Aorta (tissue), 5 donors: Measurements from ENCODE around the gene SLC7A8. TPM values are rescaled to one million over a fixed set of nuclear protein-coding genes. Genes with fewer than 3 reads are reported as not detected.
"Not testable (repeated sequence)": the region's sequence is repeated elsewhere in the genome, so short reads cannot be mapped to it uniquely, and the experiment has no call there.

Experiments used
- ATAC-seq: fragments of 200-7000 bp; cut with Tn5 transposase; one replicate; pipeline ENCODE4 v1.9.1; 2022; ENCODE audit warnings: moderate library complexity; ENCODE audit not compliant: low FRiP score
- DNase-seq, 2 donors: peaks; one replicate each; pipeline ENCODE4 v3.0.0-alpha.2; 2020
- H3K27ac ChIP-seq, 2 donors: one replicate each; pipeline ENCODE4 v1.5.1; 2013; ENCODE audit warnings: low read length in 2 of 2, mild to moderate bottlenecking in 2 of 2, moderate library complexity in 2 of 2, control low read depth in 1 of 2, inconsistent platforms in 1 of 2, low read depth in 1 of 2
- H3K27me3 ChIP-seq, 2 donors: one replicate each; pipeline ENCODE4 v1.6.1; 2013; ENCODE audit warnings: control low read depth in 1 of 2, low read length in 1 of 2, mild to moderate bottlenecking in 1 of 2, moderate library complexity in 1 of 2; ENCODE audit not compliant: insufficient read depth in 2 of 2, control insufficient read depth in 1 of 2
- H3K36me3 ChIP-seq, 2 donors: one replicate each; pipeline ENCODE4 v1.6.1; 2013; ENCODE audit warnings: control low read depth in 1 of 2, low read length in 1 of 2, mild to moderate bottlenecking in 1 of 2; ENCODE audit not compliant: insufficient read depth in 2 of 2, control insufficient read depth in 1 of 2
- H3K4me1 ChIP-seq, 2 donors: one replicate each; pipeline ENCODE4 v1.6.1; 2013; ENCODE audit warnings: low read length in 2 of 2, control low read depth in 1 of 2, mild to moderate bottlenecking in 1 of 2, moderate library complexity in 1 of 2; ENCODE audit not compliant: insufficient read depth in 2 of 2, control insufficient read depth in 1 of 2
- H3K4me3 ChIP-seq, 2 donors: one replicate each; pipeline ENCODE4 v1.5.1; 2013; ENCODE audit warnings: low read length in 2 of 2, control low read depth in 1 of 2, mild to moderate bottlenecking in 1 of 2
- H3K9me3 ChIP-seq: one replicate; pipeline ENCODE4 v1.6.1; 2013; ENCODE audit warnings: mild to moderate bottlenecking, low read length; ENCODE audit not compliant: control insufficient read depth
- whole genome bisulfite sequencing, 2 donors: extraction: QIAGEN DNeasy Blood & Tissue Kit; methylation state at CpG; one replicate each; pipeline ENCODE4 v1.1.7; 2013; 5-methylcytosine and 5-hydroxymethylcytosine counted together
- intact Hi-C, 2 donors: fragments of 100-400 bp; cut with DNase I; formaldehyde crosslinking; loops; one replicate each; pipeline versions ENCODE4 v1.14.2 to v1.15.0; 2022
- long read RNA-seq, 2 donors: library from polyadenylated mRNA; unstranded; transcript quantifications; one replicate each; pipeline ENCODE4 v2.0.0, GENCODE V29; 2020 to 2021
- polyA plus RNA-seq, 2 donors: library from polyadenylated mRNA; stranded (reverse); fragments of 200-250 nt; gene quantifications; one replicate each; pipeline ENCODE4 v1.2.3, GENCODE V29; 2013
- total RNA-seq, 2 donors: library from RNA; stranded (reverse); fragmentation: NEBNext Ultra II Directional; extraction: Animal tissue kit (Norgen Biotek cat#: 25700); gene quantifications; one replicate each; pipeline ENCODE4 v1.2.1, GENCODE V29; 2021
- donor health status: healthy with polysubstance abuse.
- donor health status: Bipolar disorder and iron deficiency.
- donor health status: DM: no; HTN: no; CAD: no.
- donor health status: DM: no; HTN: no; CAD: no.
- donor health status: DM: yes; HTN: yes; CAD: no.

SLC7A8 gene
- total RNA-seq (10 to 100 TPM; 20.0 to 31.4 TPM), polyA plus RNA-seq (10 to 100 TPM in 1 of 2 donors, 1 to 10 TPM in 1; 8.9 to 11.0 TPM)
- long read RNA-seq, donor 1, partial matches to known transcripts, result 0 of 5 reads
- long read RNA-seq, donor 1, other reads (novel, unspliced or antisense), result 4 of 5 reads
- long read RNA-seq, donor 2, partial matches to known transcripts, result 0 of 4 reads
- long read RNA-seq, donor 2, other reads (novel, unspliced or antisense), result 4 of 4 reads

GRCh38 chr14:23183479-23183878 is at the start of gene SLC7A8:
Gene SLC7A8, minus strand, starts transcription at chr14:23183660. Its CDS starts 746 bp downstream, at chr14:23182914.
- peaks cover 0 to 3% of the 10 kb centered on the region in 2 donors for H3K4me1 ChIP-seq
- WGBS, 2 donors, result 0 to 1% methylated on average over 17 of the region's 17 CpGs
- peak within 1 kb of the TSS; percentile 14 to 90 for H3K27ac ChIP-seq
- intact Hi-C loops, result loop anchor here (1.0 to 5.0 kb wide), 3 partner anchors 29 to 62 kb away; no protein-coding TSS in a partner anchor
- H3K27me3 ChIP-seq, result no peaks in the 10 kb centered on the region
- H3K9me3 ChIP-seq, result no peaks in the 10 kb centered on the region
- peak; percentile 67 to 84 for DNase-seq
- H3K4me3 ChIP-seq, result peak within 1 kb of the TSS; percentile 94 to 96
- no peaks in the 10 kb centered on the region for H3K36me3 ChIP-seq
- ATAC-seq, result peak; percentile 85

GRCh38 chr14:23232241-23232808 is 48.9 kb upstream of the SLC7A8 start:
- H3K9me3 ChIP-seq, intact Hi-C loops, H3K36me3 ChIP-seq, H3K4me1 ChIP-seq, H3K27me3 ChIP-seq, H3K4me3 ChIP-seq, H3K27ac ChIP-seq, DNase-seq, ATAC-seq: not testable (repeated sequence)
- WGBS, 2 donors, result 93 to 95% methylated on average over 20 to 38 of the region's 38 CpGs

GRCh38 chr14:23228812-23229211 is 45.4 kb upstream of the SLC7A8 start:
- no peaks in the 10 kb centered on the region for H3K4me1 ChIP-seq
- H3K27me3 ChIP-seq, result no peaks in the 10 kb centered on the region
- no peaks in the 10 kb centered on the region for H3K9me3 ChIP-seq
- ATAC-seq, result no peak
- H3K36me3 ChIP-seq, result no peaks in the 10 kb centered on the region
- no peak overlapping the region for H3K4me3 ChIP-seq
- no peak for DNase-seq
- intact Hi-C loops, result no loop called here
- 77 to 79% methylated on average over 1 of the region's 1 CpG for WGBS, 2 donors
- no peak overlapping the region for H3K27ac ChIP-seq

- DNase-seq, result no peak
- H3K36me3 ChIP-seq, result no peaks in the 10 kb centered on the region
- no peaks in the 10 kb centered on the region for H3K27me3 ChIP-seq
- 53 to 68% methylated on average over 4 of the region's 4 CpGs for WGBS, 2 donors
- no peak overlapping the region for H3K27ac ChIP-seq
- ATAC-seq, result no peak
- H3K4me1 ChIP-seq, result no peaks in the 10 kb centered on the region
- H3K9me3 ChIP-seq, result no peaks in the 10 kb centered on the region
- intact Hi-C loops, result no loop called here
- H3K4me3 ChIP-seq, result no peak overlapping the region
Measured at GRCh38 chr14:23227566-23227965, 44.1 kb upstream of the SLC7A8 start.

- H3K9me3 ChIP-seq, H3K4me1 ChIP-seq, H3K27ac ChIP-seq, ATAC-seq, H3K27me3 ChIP-seq, H3K36me3 ChIP-seq, H3K4me3 ChIP-seq, DNase-seq, intact Hi-C loops: not testable (repeated sequence)
- 78 to 94% methylated on average over 1 of the region's 1 CpG for WGBS, 2 donors
Measured at GRCh38 chr14:23224958-23225357, 41.5 kb upstream of the SLC7A8 start.

- no peak for ATAC-seq
- Histone ChIP-seq H3K27me3 (no peaks in the 10 kb centered on the region), H3K4me3 (no peak overlapping the region), H3K27ac (no peak overlapping the region), H3K4me1 (no peaks in the 10 kb centered on the region), H3K36me3 (no peaks in the 10 kb centered on the region), H3K9me3 (no peaks in the 10 kb centered on the region)
- intact Hi-C loops, result no loop called here
- DNase-seq, result no peak
- 69 to 86% methylated on average over 3 of the region's 3 CpGs for WGBS, 2 donors
Measured at GRCh38 chr14:23219075-23219474, 35.6 kb upstream of the SLC7A8 start.

GRCh38 chr14:23217032-23218020 is 33.9 kb upstream of the SLC7A8 start:
- H3K4me1 ChIP-seq, result no peaks in the 10 kb centered on the region
- intact Hi-C loops, result no loop called here
- H3K9me3 ChIP-seq, result no peaks in the 10 kb centered on the region
- no peak overlapping the region for H3K27ac ChIP-seq
- ATAC-seq (no peak), DNase-seq (no peak)
- H3K4me3 ChIP-seq, result no peak overlapping the region
- WGBS, 2 donors, result 90 to 93% methylated on average over 6 of the region's 6 CpGs
- no peaks in the 10 kb centered on the region for H3K36me3 ChIP-seq
- no peaks in the 10 kb centered on the region for H3K27me3 ChIP-seq

- ATAC-seq (no peak), DNase-seq (no peak)
- Histone ChIP-seq H3K36me3 (no peaks in the 10 kb centered on the region), H3K27me3 (no peaks in the 10 kb centered on the region), H3K9me3 (no peaks in the 10 kb centered on the region), H3K27ac (no peak overlapping the region), H3K4me1 (no peaks in the 10 kb centered on the region), H3K4me3 (no peak overlapping the region)
- intact Hi-C loops, result no loop called here
- WGBS, 2 donors, result 91 to 100% methylated on average over 1 of the region's 1 CpG
Measured at GRCh38 chr14:23215421-23215820, 32.0 kb upstream of the SLC7A8 start.
